IMR-90 (cell line): ENCODE measurements around the gene PXYLP1. TPM values are rescaled to one million over a fixed set of nuclear protein-coding genes. Genes with fewer than 3 reads are reported as not detected.

ENCODE experiments used
- CTCF ChIP-seq: conservative IDR thresholded peaks from 2 replicates; pipeline ENCODE4 v1.5.1; 2012; ENCODE audit warnings: mild to moderate bottlenecking, low read depth, low read length, improper control_type of control experiment
- MXI1 ChIP-seq: IDR thresholded peaks from 2 replicates; pipeline ENCODE4 v1.6.1; 2012; ENCODE audit warnings: low read depth, mild to moderate bottlenecking, low read length, moderate library complexity, borderline replicate concordance
- POLR2A ChIP-seq: IDR thresholded peaks from 2 replicates; pipeline ENCODE4 v1.6.1; 2012; ENCODE audit warnings: mild to moderate bottlenecking, low read depth, low read length
- SMC3 ChIP-seq: fragments of 150-350 bp; IDR thresholded peaks from 2 replicates; pipeline ENCODE4 v1.6.1; 2016; ENCODE audit warnings: low read depth, mild to moderate bottlenecking, antibody characterized with exemption, low read length, moderate library complexity
- USF2 ChIP-seq: fragments of 150-350 bp; IDR thresholded peaks from 2 replicates; pipeline ENCODE4 v1.6.1; 2017; ENCODE audit warnings: mild to moderate bottlenecking, antibody characterized with exemption, low read length, low read depth
- polyA plus RNA-seq, 3 experiments: library from polyadenylated mRNA; depleted of rRNA; stranded (reverse); fragments of >200 nt; gene quantifications; 2 replicates each; pipeline ENCODE4 v1.2.3, GENCODE V29; 2012; ENCODE audit warnings: low replicate concordance in 1 of 3
- total RNA-seq: library from RNA; depleted of rRNA; stranded (reverse); fragments of >200 nt; gene quantifications from 2 replicates; pipeline ENCODE4 v1.2.3, GENCODE V29; 2012

PXYLP1 gene
- total and polyA plus RNA-seq, 2 of the 4 experiments (the other 2 are of a cell fraction): 11.7 to 15.6 TPM

GRCh38 chr3:141231101-141231951, at the start of gene PXYLP1 (continued):
- peak; percentile 95 for TF ChIP-seq CTCF
- peak; percentile 69; the same call in 1 of the 2 replicates for TF ChIP-seq MXI1
- TF ChIP-seq SMC3: peak; percentile 66
- TF ChIP-seq POLR2A: peak; percentile 82
- no peak for TF ChIP-seq USF2
